Daoy (cell line): ENCODE results near the gene TBCB. TPM values are rescaled to one million over a fixed set of nuclear protein-coding genes. Genes with fewer than 3 reads are reported as not detected.
"Not testable (repeated sequence)": the region's sequence is repeated elsewhere in the genome, so short reads cannot be mapped to it uniquely, and the experiment has no call there.

Experiments used
- DNase-seq: peaks from one replicate; pipeline ENCODE4 v3.0.0-alpha.2; 2015; ENCODE audit warnings: low read depth
- total RNA-seq: library from RNA; depleted of rRNA; stranded (reverse); fragments of >200 nt; shearing (Covaris generic); gene quantifications from 2 replicates; pipeline ENCODE4 v1.2.3, GENCODE V29; 2014; rRNA removed

TBCB gene, protein sequence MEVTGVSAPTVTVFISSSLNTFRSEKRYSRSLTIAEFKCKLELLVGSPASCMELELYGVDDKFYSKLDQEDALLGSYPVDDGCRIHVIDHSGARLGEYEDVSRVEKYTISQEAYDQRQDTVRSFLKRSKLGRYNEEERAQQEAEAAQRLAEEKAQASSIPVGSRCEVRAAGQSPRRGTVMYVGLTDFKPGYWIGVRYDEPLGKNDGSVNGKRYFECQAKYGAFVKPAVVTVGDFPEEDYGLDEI
- total RNA-seq = 354 and 373 TPM in 2 replicates

DNA sequence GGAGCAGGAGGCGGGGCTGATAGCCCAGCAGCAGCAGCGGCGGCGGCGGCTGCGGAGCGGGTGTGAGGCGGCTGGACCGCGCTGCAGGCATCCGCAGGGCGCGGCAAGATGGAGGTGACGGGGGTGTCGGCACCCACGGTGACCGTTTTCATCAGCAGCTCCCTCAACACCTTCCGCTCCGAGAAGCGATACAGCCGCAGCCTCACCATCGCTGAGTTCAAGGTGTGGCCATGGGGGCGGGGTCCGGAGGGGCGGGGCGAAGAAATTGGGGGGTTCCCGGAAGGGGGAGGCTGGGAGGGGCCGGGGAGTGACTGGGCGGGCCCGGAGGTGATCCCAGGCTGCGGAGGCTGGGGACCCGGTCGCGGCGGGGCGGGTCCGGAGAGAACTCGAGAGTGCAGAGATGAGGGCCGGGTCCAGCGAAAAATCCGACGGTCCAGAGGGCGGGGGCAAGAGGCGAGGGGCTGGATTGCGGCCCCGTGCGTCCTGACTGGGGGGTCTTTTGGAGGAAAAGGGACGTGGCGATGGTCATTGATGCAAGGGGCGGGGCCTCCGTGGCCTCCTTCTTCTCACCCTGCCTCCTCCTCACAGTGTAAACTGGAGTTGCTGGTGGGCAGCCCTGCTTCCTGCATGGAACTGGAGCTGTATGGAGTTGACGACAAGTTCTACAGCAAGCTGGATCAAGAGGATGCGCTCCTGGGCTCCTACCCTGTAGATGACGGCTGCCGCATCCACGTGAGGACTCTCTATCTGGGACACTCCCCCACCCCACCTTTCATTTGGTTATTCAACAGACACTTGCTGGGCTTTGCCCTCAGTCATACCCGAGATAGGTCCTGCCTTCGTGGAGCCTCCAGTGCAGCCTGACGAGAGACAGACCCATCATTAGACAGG lies at the start of gene TBCB:
TBCB (plus strand) TSS at position 16 of the 891 bp plus-strand sequence; CDS start at position 109, 93 bp downstream.
- no peak for DNase-seq

DNA sequence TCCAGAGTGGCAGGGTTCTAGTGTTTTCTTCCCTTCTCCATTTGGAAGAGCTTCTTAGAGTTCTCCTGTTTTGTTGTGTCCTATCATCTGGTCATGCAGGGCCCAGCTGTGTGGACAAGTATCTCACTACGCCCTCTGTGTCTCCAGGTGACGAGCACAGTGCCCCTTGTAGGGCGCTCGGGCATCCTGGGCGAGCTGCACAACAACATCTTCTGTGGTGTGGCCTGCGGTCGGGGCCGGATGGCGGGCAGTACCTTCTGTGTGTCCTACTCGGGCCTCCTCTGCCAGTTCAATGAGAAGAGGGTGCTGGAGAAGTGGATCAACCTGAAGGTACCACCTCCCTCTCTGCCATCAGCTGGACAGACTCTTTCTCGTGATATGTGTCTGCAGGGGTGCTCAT lies 47.6 kb upstream of the TBCB start:
- DNase-seq = no peak

DNA sequence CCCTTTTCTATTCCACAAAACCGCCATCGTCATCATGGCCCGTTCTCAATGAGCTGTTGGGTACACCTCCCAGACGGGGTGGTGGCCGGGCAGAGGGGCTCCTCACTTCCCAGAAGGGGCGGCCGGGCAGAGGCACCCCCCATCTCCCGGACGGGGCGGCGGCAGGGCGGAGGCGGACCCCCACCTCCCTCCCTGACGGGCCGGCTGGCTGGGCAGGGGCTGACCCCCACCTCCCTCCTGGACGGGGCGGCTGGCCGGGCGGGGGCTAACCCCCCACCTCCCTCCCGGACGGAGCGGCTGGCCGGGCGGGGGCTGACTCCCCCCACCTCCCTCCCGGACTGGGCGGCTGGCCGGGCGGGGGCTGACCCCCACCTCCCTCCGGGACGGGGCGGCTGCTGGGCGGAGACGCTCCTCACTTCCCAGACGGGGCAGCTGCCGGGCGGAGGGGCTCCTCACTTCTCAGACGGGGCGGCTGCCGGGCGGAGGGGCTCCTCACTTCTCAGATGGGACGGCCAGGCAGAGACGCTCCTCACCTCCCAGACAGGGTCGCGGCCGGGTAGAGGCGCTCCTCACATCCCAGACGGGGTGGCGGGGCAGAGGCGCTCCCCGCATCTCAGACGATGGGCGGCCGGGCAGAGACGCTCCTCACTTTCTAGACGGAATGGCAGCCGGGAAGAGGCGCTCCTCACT lies 46.3 kb upstream of the TBCB start:
- DNase-seq = not testable (repeated sequence)

DNA sequence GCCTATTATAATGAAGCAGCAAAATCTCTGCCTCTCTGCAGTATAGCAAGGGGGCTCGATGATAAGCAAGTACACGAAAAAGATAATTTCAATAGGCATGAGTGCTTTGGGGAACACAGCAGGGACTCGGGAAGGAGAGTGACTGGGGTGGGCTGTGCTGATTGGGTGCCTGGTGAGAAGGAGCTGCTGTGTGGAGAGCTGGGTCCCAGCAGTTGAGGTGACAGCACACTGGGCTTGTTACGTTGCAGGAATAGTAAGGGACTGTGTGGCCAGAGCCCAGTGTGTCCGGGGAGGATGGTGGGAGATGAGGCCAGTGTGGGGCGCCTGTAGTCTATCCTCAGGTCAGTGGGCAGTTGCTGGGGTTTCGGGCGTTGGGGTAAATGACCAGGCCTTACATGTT lies 43.2 kb upstream of the TBCB start:
- no peak for DNase-seq

DNA sequence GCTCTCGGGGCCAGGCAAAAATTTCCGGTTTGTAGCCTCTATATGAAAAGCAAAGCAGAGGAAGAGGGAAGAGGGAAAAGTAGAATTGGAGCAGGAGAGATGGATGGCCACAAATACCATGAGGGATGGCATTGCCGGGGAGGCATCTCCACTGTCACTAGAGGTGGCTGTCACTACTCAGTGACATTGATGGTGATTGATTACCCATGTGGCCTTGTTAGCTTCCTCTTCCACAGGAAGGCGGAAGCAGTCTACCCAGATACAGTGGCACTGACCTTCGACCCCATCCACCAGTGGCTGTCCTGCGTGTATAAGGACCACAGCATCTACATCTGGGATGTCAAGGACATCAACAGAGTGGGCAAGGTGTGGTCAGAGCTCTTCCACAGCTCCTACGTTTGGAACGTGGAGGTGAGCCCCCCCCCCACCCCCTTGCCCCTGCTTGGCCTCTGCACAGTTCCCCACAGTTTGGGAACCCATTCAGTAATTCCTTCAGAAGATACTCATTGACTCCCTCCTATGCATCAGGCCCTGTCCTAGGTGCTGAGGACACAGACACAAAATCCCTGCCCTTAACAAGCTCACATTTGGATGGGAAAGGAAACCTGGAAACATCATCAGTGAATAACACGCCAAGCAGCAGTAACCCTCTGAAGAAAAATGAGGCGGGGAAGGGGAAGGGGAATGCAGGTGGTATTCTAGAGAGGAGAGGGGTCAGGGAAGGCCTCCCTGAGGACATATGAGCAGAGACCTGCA lies 42.0 kb upstream of the TBCB start:
- no peak for DNase-seq

DNA sequence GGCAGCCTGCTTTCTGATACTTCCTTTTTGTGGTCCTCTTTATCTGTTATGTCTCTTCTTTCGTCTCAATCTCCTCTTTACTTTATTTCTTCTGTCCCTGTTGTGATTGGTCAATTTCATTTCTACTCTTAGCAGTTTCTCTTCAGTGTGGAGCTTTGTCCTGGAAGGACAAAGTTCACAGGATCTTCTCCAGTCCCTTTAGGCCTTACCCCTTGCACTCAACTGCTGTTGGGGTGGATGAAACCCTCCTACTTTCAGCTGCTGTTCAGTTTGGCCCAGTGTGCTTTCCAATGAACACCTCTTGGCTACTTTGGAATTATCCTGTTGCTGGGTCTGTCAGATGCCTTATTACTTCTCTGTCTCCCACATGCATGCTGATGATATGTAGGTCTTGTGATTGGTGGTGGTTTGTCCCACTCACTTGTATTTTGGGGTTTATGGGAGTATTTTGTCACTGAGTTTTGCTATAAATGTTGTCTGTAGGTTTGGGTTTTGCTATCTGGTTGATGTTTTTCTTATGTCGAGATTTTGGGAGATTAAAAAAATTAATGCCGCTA lies 35.8 kb upstream of the TBCB start:
- DNase-seq = no peak

DNA sequence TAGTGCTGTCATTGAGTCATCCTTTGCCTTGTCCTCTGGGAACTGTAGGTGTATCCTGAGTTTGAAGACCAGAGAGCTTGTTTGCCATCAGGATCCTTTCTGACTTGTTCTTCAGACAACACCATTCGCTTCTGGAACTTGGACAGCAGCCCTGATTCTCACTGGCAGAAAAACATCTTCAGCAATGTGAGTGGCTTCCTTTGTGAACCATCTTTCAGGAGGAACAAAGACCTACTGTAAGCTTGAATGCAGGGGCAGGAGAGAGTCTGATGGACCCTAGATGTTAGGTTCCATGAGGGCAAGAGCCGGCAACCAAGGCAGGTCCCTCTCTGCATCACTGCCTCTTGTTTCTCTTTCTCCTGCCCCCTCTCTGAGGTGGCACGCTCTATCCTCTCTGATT lies 33.9 kb upstream of the TBCB start:
- DNase-seq = no peak

DNA sequence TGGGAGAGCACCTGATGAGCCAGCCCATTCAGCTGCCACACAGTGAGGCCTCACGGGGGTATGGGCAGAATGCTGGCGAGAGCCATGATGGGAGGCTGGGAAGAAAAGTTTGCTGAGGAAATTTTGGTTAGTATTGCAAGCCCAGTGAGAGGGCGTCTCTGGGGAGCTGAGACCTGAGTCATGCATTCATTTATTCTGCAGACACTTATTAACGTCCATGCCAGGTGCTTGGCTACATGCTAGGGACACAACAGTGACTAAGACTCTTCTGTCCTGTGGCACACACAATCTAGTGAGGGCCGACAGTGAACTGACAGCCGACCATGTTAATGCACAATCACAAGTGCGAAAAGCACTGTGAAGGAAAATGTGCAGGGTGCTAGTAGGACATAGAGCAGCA lies 33.4 kb upstream of the TBCB start:
- DNase-seq = no peak

DNA sequence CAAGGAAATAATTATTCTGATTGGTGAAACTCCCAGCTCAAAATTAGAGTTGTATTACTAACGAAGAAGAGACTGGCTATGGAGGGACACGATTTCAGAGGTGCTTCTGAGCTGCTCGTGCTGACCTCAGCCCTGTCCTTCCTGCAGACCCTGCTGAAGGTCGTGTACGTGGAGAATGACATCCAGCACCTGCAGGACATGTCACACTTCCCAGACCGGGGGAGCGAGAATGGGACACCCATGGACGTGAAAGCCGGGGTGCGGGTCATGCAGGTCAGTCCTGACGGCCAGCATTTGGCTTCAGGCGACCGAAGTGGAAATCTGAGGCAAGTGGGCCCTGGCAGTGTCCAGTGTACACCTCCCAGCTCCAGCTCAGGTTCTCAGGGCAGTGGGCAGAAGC lies 32.4 kb upstream of the TBCB start:
- no peak for DNase-seq

DNA sequence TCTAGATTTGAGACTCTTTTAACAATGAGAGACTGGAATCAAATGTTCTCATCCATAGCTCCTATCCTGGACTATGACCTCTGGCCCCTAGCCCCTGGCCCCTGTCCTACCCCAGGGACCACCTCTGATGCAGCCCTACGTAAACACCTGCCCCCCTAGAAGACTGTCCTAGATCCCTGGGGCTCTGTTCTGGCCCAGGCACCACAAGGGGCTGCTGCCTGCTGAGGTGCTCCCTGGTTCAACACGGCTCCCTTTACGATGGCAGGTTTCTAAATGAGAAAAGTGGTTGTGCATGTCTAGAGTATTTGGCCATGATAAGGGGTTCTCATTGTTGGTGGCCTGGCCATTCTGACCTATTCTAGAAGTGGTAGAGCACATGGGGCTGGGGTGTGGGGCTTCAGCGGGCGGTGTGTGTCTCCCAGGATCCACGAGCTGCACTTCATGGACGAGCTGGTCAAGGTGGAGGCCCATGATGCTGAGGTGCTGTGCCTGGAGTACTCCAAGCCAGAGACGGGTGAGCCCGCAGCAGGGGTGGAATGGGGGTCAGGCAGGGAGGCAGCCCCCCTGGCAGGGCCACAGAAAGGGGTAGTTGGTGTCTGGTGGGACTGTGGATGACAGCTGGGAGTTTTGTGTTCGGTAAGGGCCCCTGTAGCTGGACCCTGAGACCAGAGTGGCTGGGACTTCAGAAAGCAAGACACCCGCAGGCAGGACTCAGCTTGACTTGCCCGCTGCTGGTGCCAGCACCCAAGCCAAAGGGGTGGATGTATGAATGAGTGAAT lies 30.8 kb upstream of the TBCB start:
- DNase-seq = no peak

DNA sequence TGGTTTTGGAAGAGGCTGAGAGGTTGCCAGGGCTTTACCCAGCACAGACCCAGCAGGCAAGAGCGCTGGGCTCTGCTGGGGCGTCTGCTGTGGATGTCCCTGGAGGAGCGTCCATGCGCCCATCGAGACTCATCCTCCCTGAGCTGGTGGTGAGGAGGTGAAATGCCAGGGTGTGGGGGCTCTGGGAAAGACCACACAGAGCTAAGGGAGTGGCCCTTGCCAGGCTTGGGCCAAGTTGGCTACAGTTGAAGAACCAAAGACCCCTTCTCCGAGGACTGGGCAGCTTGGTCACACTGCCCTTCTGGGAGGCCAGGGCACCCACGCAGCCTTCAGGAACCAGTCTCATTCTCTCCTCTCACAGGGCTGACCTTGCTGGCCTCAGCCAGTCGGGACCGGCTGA lies 28.9 kb upstream of the TBCB start:
- no peak for DNase-seq

DNA sequence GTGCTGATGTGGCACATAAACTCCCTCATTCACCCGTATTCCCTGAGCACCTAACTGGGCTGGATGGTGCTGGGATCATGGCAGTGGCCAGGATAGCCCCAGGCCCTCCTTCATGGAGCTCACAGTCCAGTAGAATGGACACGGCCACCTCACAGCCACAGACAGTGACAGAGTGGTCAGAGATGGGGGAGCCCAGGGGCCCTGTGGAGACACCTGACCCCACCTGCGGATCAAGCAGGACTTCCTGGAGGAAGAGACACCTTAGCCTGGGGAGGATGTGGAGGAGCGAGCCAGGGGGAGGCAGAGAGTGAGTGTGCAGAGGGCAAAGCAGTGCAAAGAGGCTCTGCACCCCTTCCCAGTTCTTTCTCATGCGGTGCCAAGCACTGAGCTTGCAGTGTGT lies 25.4 kb upstream of the TBCB start:
- DNase-seq = no peak

DNA sequence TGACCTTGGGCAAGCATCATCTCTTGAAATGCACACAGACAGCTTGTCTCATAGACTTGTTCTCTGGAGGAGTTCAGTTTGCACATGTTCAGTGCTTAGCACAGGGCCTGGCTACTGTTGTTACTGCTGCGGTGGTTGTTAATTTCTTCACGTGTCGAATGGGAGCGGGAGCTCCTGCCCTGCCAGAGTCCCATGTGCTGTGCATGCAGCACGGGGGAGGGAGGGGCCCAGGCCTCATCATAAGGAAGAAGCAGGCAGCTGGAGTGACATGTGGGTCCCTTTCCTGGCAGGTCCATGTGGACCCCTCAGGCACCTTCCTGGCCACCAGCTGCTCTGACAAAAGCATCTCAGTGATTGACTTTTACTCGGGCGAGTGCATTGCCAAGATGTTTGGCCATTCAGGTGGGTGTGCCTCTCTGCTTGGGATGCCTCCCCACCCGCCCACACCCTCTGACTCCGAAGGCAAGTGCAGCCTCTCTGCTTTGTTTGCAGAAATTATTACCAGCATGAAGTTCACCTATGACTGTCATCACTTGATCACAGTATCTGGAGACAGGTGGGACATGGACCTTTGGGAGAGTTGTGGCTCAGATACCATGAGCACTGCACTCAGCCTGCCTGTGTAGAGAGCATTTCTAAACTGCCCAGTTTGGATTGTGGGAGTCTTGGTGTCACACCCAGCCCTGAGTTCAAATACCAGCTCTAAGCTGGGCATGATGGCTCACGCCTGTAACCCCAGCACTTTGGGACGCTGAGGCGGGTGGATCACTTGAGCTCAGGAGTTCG lies 24.2 kb upstream of the TBCB start:
- DNase-seq = no peak

DNA sequence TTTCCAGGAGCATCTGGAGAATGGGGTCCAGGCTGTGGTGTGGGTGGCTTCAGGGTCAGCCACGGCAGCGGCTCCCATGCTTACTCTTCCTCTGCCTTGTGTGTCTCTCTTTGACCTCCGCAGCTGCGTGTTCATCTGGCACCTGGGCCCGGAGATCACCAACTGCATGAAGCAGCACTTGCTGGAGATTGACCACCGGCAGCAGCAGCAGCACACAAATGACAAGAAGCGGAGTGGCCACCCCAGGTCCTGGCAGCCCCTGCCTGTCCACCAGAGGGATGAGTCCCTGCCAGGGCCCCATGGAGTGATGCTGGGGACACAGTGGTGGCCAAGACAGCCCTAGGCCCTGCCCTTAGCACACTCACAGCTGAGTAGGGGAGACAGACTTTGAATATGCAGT lies 22.7 kb upstream of the TBCB start:
- DNase-seq = no peak

DNA sequence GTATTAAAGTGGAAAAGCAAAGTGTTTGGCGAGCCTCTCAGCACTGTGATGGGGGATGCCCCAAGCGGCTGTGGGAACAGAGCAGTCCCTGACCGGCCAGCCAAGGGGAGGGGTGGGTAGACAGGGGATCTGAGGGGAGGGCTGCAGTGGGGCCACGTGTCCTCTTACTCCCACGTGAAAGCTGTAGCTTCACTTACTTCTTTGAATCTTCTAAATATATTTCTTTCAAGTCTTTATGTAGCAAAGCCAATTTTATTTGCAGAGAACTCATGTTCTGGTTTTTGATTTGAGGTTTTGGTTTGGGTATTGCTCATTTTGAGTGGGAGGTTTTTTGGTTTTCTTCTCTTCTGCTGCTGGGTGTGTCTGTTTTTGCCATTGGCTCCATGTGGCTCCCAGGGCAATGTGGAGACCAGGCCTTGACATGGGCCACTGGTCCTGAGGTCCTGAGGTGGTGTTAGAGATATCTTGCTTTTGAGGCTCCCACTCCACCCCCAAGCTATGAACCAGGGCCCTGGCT lies 22.1 kb upstream of the TBCB start:
- no peak for DNase-seq

DNA sequence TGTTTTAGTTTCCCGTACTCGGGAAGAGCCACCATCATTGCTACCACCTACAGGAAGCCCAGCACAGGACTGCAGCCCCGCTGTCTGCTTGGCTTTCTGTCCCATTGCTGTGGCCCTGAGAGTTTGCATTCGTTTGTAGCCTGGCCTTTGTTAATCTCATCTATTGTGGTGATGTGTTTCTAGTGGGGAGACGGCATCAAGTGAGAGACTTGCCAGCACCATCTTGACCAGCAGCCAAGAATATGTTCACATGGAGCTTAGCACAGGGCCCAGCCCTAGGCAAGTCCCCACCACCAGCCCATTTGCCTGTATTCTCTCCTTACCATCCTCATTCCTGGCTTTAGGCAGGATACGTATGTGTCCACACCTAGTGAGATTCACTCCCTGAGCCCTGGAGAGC lies 21.6 kb upstream of the TBCB start:
- DNase-seq = no peak

DNA sequence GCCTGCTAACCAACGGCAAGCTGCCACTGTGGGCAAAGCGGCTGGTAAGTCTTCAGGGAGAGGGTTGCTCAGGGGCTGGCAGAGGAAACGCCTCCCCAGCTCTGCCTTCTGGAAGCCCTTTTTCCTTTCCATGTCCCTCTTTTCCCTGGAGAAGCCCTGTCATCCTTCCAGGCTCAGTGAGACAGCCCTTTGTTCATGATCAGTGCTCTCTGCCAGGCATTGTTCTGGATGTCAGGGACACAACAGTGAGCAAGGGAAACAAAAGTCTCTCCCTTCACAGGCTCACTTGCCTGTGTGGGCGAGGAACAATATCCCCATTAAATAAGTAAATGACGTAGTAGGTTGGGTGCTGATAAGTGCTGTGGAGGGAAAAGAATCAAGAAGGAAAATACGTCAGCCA lies 18.2 kb upstream of the TBCB start:
- no peak for DNase-seq

DNA sequence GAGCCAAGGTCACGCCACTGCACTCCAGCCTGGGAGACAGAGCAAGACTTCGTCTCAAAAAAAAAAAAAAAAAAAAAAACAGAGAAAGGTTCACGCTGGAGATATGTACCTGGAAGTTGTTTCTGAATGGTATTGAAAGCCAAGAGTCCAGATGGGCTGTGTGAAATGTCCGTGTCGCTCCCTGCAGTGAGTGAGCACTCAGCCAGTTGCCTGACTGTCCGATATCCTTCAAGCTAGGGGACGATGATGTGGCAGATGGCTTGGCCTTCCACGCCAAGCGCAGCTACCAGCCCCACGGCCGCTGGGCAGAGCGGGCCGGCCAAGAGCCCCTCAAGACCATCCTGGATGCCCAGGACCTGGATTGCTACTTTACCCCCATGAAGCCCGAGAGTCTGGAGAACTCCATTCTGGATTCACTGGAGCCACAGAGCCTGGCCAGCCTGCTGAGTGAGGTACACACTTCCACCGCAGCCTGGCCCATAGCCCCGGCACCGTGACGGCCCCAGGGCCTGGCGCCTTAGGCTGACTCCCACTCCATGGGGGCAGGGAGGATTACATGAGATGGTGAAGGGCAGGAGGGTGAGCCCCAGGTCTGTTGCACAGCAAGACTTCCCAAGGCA lies 16.0 kb upstream of the TBCB start:
- no peak for DNase-seq

DNA sequence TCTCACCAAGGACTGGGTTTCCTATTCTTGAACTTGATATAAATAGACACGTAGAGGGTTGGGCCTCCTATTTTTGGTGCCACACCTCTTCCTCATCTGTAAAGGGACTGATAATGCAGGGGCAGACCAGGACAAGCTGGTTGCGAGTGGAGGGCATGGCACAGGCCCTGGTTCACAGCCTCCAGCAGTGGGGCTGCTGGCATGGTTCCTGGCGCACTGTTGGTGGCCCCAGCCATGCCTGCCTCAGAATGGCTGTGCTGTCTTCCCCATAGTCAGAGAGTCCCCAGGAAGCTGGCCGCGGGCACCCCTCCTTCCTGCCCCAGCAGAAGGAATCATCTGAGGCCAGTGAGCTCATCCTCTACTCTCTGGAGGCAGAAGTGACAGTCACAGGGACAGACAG lies 14.8 kb upstream of the TBCB start:
- DNase-seq = no peak
